H9 (cell line): ENCODE results near the gene CYTL1. TPM values are rescaled to one million over a fixed set of nuclear protein-coding genes. Genes with fewer than 3 reads are reported as not detected.

ENCODE experiments used
- DNase-seq: peaks from one replicate; pipeline ENCODE4 v3.0.0-alpha.2; 2017
- H2AFZ ChIP-seq: one replicate; pipeline ENCODE4 v1.6.1; 2013; ENCODE audit warnings: mild to moderate bottlenecking, low read length, control low read depth, moderate library complexity
- H2AK5ac ChIP-seq: 2 replicates; pipeline ENCODE4 v1.6.1; 2013; ENCODE audit warnings: low read length, control low read depth, mixed read lengths; ENCODE audit not compliant: insufficient read length
- H2BK120ac ChIP-seq: one replicate; pipeline ENCODE4 v1.6.1; 2013; ENCODE audit warnings: low read depth, mild to moderate bottlenecking, low read length, control low read depth, inconsistent platforms; ENCODE audit not compliant: poor library complexity, severe bottlenecking
- H2BK12ac ChIP-seq: 2 replicates; pipeline ENCODE4 v1.6.1; 2013; ENCODE audit warnings: low read length, control low read depth, mixed read lengths, low read depth; ENCODE audit not compliant: insufficient read length
- H2BK15ac ChIP-seq: 2 replicates; pipeline ENCODE4 v1.6.1; 2013; ENCODE audit warnings: low read depth, low read length, control low read depth
- H2BK20ac ChIP-seq: one replicate; pipeline ENCODE4 v1.6.1; 2013; ENCODE audit warnings: low read depth, mild to moderate bottlenecking, low read length, control low read depth, inconsistent platforms; ENCODE audit not compliant: poor library complexity, severe bottlenecking
- H2BK5ac ChIP-seq: 2 replicates; pipeline ENCODE4 v1.6.1; 2013; ENCODE audit warnings: low read length, control low read depth, mixed read lengths; ENCODE audit not compliant: insufficient read length
- H3K14ac ChIP-seq: 2 replicates; pipeline ENCODE4 v1.6.1; 2013; ENCODE audit warnings: low read length, control low read depth; ENCODE audit not compliant: insufficient read depth
- H3K18ac ChIP-seq: 2 replicates; pipeline ENCODE4 v1.6.1; 2013; ENCODE audit warnings: low read depth, mild to moderate bottlenecking, mixed read lengths, low read length, control low read depth; ENCODE audit not compliant: insufficient read length
- H3K23ac ChIP-seq: 2 replicates; pipeline ENCODE4 v1.6.1; 2013; ENCODE audit warnings: low read length, control low read depth, mixed read lengths, low read depth; ENCODE audit not compliant: insufficient read length
- H3K23me2 ChIP-seq: 2 replicates; pipeline ENCODE4 v1.6.1; 2013; ENCODE audit warnings: low read depth, mild to moderate bottlenecking, mixed read lengths, low read length, control low read depth; ENCODE audit not compliant: insufficient read length, poor library complexity, severe bottlenecking
- H3K27ac ChIP-seq: 2 replicates; pipeline ENCODE4 v1.5.1; 2013; ENCODE audit warnings: low read length, control low read depth, mixed read lengths, low read depth; ENCODE audit not compliant: insufficient read length
- H3K27me3 ChIP-seq: 2 replicates; pipeline ENCODE4 v1.6.1; 2013; ENCODE audit warnings: low read length, control low read depth, inconsistent platforms; ENCODE audit not compliant: insufficient read depth
- H3K4ac ChIP-seq: 2 replicates; pipeline ENCODE4 v1.6.1; 2013; ENCODE audit warnings: low read depth, mild to moderate bottlenecking, control low read depth, inconsistent platforms, low read length, moderate library complexity
- H3K4me1 ChIP-seq: 2 replicates; pipeline ENCODE4 v1.6.1; 2013; ENCODE audit warnings: low read length, control low read depth, inconsistent platforms; ENCODE audit not compliant: insufficient read depth
- H3K4me2 ChIP-seq: 2 replicates; pipeline ENCODE4 v1.6.1; 2013; ENCODE audit warnings: low read length, control low read depth, mixed read lengths; ENCODE audit not compliant: insufficient read length, insufficient read depth
- H3K56ac ChIP-seq: 2 replicates; pipeline ENCODE4 v1.6.1; 2013; ENCODE audit warnings: low read depth, mild to moderate bottlenecking, mixed read lengths, low read length, control low read depth; ENCODE audit not compliant: insufficient read length
- H3K79me1 ChIP-seq: 2 replicates; pipeline ENCODE4 v1.6.1; 2013; ENCODE audit warnings: low read depth, mild to moderate bottlenecking, moderate library complexity, low read length, control low read depth, inconsistent platforms; ENCODE audit not compliant: insufficient read depth, poor library complexity, severe bottlenecking
- H3K79me2 ChIP-seq: 2 replicates; pipeline ENCODE4 v1.6.1; 2013; ENCODE audit warnings: low read length, control low read depth, inconsistent platforms; ENCODE audit not compliant: insufficient read depth
- H3K9ac ChIP-seq: 2 replicates; pipeline ENCODE4 v1.6.1; 2013; ENCODE audit warnings: low read length, control low read depth, mixed read lengths; ENCODE audit not compliant: insufficient read length; ENCODE audit errors: extremely low read depth
- H3K9me3 ChIP-seq: one replicate; pipeline ENCODE4 v1.6.1; 2013; ENCODE audit warnings: low read depth, low read length, inconsistent platforms; ENCODE audit not compliant: control insufficient read depth
- H3T11ph ChIP-seq: one replicate; pipeline ENCODE4 v1.6.1; 2013; ENCODE audit warnings: mild to moderate bottlenecking, low read length, control low read depth, inconsistent platforms
- H4K20me1 ChIP-seq: one replicate; pipeline ENCODE4 v1.6.1; 2013; ENCODE audit not compliant: control insufficient read depth, insufficient read length, insufficient read depth
- H4K5ac ChIP-seq: 2 replicates; pipeline ENCODE4 v1.6.1; 2013; ENCODE audit warnings: low read depth, mild to moderate bottlenecking, mixed read lengths, low read length, control low read depth; ENCODE audit not compliant: insufficient read length
- H4K8ac ChIP-seq: replicated peaks from 2 replicates; pipeline ENCODE4 v1.6.1; 2013; ENCODE audit warnings: low read length, control low read depth, mixed read lengths, low read depth; ENCODE audit not compliant: insufficient read length
- H4K91ac ChIP-seq: 2 replicates; pipeline ENCODE4 v1.6.1; 2013; ENCODE audit warnings: low read depth, mild to moderate bottlenecking, moderate library complexity, mixed read lengths, low read length, control low read depth; ENCODE audit not compliant: insufficient read length
- H3K27ac Mint-ChIP-seq, 3 experiments: 2 replicates in 2 of 3; 3 replicates in 1 of 3; pipeline ENCODE4 v1.8.0; 2020 to 2021; ENCODE audit warnings: mixed read lengths in 3 of 3, mild to moderate bottlenecking in 1 of 3, moderate library complexity in 1 of 3
- H3K27me3 Mint-ChIP-seq: 2 replicates; pipeline ENCODE4 v1.8.0; 2021; ENCODE audit warnings: low read depth, mild to moderate bottlenecking, moderate library complexity, mixed read lengths
- H3K36me3 Mint-ChIP-seq, 3 experiments: 2 replicates in 2 of 3; 3 replicates in 1 of 3; pipeline ENCODE4 v1.8.0; 2020 to 2021; ENCODE audit warnings: low read depth in 3 of 3, mixed read lengths in 3 of 3; ENCODE audit not compliant: insufficient read depth in 1 of 3
- H3K4me1 Mint-ChIP-seq, 2 experiments: 2 replicates each; pipeline ENCODE4 v1.8.0; 2020; ENCODE audit warnings: mixed read lengths in 2 of 2
- H3K4me3 Mint-ChIP-seq, 2 experiments: 2 replicates in 1 of 2; 3 replicates in 1 of 2; pipeline ENCODE4 v1.8.0; 2020 to 2021; ENCODE audit warnings: mild to moderate bottlenecking in 2 of 2, mixed read lengths in 2 of 2, moderate library complexity in 1 of 2
- H3K9me3 Mint-ChIP-seq, 2 experiments: 2 replicates in 1 of 2; 3 replicates in 1 of 2; pipeline ENCODE4 v1.8.0; 2020; ENCODE audit warnings: mild to moderate bottlenecking in 2 of 2, mixed read lengths in 2 of 2, moderate library complexity in 1 of 2
- WGBS: extraction: QIAGEN DNeasy Blood & Tissue Kit; methylation state at CpG from one replicate; pipeline ENCODE4 v1.1.7; 2013; ENCODE audit warnings: missing lambda C conversion rate, low lambda C conversion rate, mixed read lengths; ENCODE audit not compliant: insufficient read length; ENCODE audit errors: extremely low coverage; 5-methylcytosine and 5-hydroxymethylcytosine counted together
- total RNA-seq: library from RNA; stranded (reverse); gene quantifications from 2 replicates; pipeline ENCODE4 v1.2.1, GENCODE V29; 2021
- TF ChIP-seq, protein P1 (sequence below): fragments of 200-600 bp; sonication (generic); conservative IDR thresholded peaks from 3 replicates; pipeline ENCODE4 v1.8.0; 2021; ENCODE audit warnings: antibody characterized with exemption, mild to moderate bottlenecking

The CYTL1 gene
- total RNA-seq, 1 experiment from 2014 or later = 1.7 TPM

DNA sequence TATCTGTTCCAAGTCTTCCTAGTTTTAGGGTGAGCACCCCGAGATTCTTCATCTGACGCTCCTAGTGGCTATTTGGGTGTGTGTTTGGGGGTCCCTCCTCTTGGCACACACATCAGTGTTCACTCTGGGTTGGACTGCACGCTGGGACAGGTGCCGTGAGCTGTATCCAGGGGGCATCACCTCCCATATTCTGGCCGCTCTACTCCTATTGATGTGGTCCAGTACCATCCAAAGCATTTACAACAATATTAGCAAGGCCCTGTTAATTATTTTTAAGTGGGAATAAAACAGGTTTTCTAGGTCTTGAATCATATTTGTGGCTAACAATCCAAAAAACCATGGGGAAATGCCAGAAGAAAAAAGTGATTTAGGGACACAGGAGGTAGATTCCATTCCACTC lies 26.4 kb downstream of the CYTL1 start:
- H3K79me2 ChIP-seq = no peaks in the 10 kb centered on the region
- no CpG with 5 or more reads among the region's 5 CpGs for WGBS
- Mint-ChIP-seq H3K4me1 (peaks cover 10 to 19% of the 10 kb centered on the region in 2 experiments), H3K27ac (no peak overlapping the region; a peak in 1 of 7 replicates), H3K4me3 (no peak overlapping the region), H3K27me3 (peaks cover 34% of the 10 kb centered on the region), H3K36me3 (no peaks in the 10 kb centered on the region), H3K9me3 (no peaks in the 10 kb centered on the region)
- H3K27me3 ChIP-seq = no peaks in the 10 kb centered on the region
- no peak overlapping the region for H3K14ac ChIP-seq
- H2BK15ac ChIP-seq = no peak overlapping the region
- no peak overlapping the region for H2BK5ac ChIP-seq
- no peak overlapping the region for H3K4me2 ChIP-seq
- H3K23me2 ChIP-seq = no peaks in the 10 kb centered on the region
- H3K9me3 ChIP-seq = no peaks in the 10 kb centered on the region
- no peak overlapping the region for H2BK12ac ChIP-seq
- H3K9ac ChIP-seq = no peak overlapping the region
- no peak overlapping the region for H3K56ac ChIP-seq
- no peak overlapping the region for H4K5ac ChIP-seq
- H3K4me1 ChIP-seq = no peaks in the 10 kb centered on the region
- H3T11ph ChIP-seq = no peak overlapping the region
- no peaks in the 10 kb centered on the region for H4K20me1 ChIP-seq
- no peak overlapping the region for H2AFZ ChIP-seq
- no peak overlapping the region for H3K18ac ChIP-seq
- DNase-seq = no peak
- no peak overlapping the region for H3K27ac ChIP-seq
- H2BK120ac ChIP-seq = no peak overlapping the region
- H4K8ac ChIP-seq = no peak overlapping the region
- no peaks in the 10 kb centered on the region for H3K79me1 ChIP-seq
- no peak overlapping the region for H2AK5ac ChIP-seq
- TF ChIP-seq, protein P1, sequence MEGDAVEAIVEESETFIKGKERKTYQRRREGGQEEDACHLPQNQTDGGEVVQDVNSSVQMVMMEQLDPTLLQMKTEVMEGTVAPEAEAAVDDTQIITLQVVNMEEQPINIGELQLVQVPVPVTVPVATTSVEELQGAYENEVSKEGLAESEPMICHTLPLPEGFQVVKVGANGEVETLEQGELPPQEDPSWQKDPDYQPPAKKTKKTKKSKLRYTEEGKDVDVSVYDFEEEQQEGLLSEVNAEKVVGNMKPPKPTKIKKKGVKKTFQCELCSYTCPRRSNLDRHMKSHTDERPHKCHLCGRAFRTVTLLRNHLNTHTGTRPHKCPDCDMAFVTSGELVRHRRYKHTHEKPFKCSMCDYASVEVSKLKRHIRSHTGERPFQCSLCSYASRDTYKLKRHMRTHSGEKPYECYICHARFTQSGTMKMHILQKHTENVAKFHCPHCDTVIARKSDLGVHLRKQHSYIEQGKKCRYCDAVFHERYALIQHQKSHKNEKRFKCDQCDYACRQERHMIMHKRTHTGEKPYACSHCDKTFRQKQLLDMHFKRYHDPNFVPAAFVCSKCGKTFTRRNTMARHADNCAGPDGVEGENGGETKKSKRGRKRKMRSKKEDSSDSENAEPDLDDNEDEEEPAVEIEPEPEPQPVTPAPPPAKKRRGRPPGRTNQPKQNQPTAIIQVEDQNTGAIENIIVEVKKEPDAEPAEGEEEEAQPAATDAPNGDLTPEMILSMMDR = no peak
- no peak overlapping the region for H3K23ac ChIP-seq
- no peak overlapping the region for H2BK20ac ChIP-seq
- H3K4ac ChIP-seq = no peak overlapping the region
- H4K91ac ChIP-seq = no peak overlapping the region
